ENCODE measurements around the gene KCTD16. TPM values are rescaled to one million over a fixed set of nuclear protein-coding genes. Genes with fewer than 3 reads are reported as not detected.
A peak's percentile ranks its signal among the peaks of the same experiment; 100 is the strongest.

The KCTD16 gene
- total RNA-seq, 1 experiment from 2014 or later, result 0.29 TPM

DNA sequence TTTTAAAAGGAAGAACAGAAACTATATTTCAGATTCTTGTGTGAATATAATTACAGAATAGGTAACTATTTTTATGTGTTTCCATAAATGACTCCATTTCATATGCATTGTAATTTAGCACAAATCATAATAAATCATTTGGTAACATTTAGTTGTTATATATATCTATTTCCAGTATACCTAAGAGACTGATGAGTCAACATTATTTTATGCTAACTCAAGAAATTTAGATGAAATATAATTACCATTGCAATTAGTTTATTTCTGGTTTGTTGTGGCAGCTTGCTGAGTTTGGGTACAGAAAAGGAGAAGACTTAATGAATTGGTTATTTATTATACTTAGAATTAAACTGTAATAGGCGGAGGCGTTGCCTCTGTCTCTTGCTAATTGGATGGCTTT is 314.9 kb downstream of the KCTD16 start:
- TF ChIP-seq, protein P1, sequence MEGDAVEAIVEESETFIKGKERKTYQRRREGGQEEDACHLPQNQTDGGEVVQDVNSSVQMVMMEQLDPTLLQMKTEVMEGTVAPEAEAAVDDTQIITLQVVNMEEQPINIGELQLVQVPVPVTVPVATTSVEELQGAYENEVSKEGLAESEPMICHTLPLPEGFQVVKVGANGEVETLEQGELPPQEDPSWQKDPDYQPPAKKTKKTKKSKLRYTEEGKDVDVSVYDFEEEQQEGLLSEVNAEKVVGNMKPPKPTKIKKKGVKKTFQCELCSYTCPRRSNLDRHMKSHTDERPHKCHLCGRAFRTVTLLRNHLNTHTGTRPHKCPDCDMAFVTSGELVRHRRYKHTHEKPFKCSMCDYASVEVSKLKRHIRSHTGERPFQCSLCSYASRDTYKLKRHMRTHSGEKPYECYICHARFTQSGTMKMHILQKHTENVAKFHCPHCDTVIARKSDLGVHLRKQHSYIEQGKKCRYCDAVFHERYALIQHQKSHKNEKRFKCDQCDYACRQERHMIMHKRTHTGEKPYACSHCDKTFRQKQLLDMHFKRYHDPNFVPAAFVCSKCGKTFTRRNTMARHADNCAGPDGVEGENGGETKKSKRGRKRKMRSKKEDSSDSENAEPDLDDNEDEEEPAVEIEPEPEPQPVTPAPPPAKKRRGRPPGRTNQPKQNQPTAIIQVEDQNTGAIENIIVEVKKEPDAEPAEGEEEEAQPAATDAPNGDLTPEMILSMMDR (IDR thresholded peaks at IDR 0.05; ENCODE audit: insufficient read depth in 1 of 2, low read depth in 1 of 2, low read length in 1 of 2, severe bottlenecking in 1 of 2, unreplicated experiment in 1 of 2), result no peak
- no peaks in the 10 kb centered on the region for H3K27me3 ChIP-seq (replicated peaks; ENCODE audit: control insufficient read depth, insufficient read depth, low read length)
- Mint-ChIP-seq H3K27ac (ENCODE audit: unreplicated experiment) (no peak overlapping the region), H3K36me3 (ENCODE audit: insufficient read depth, unreplicated experiment) (no peaks in the 10 kb centered on the region), H3K9me3 (ENCODE audit: unreplicated experiment) (no peaks in the 10 kb centered on the region), H3K4me1 (ENCODE audit: low read depth, unreplicated experiment) (peaks cover 8% of the 10 kb centered on the region), H3K27me3 (ENCODE audit: insufficient read depth, unreplicated experiment) (no peaks in the 10 kb centered on the region), H3K4me3 (ENCODE audit: unreplicated experiment) (no peak overlapping the region)
- H3K9me3 ChIP-seq, result no peaks in the 10 kb centered on the region
- DNase-seq, result no peak
- ChIA-PET CTCF (no interaction called here), POLR2A (no interaction called here)
- H3K36me3 ChIP-seq (ENCODE audit: control insufficient read depth, insufficient read depth, low read length), result no peaks in the 10 kb centered on the region
- H3K4me1 ChIP-seq, result 0 out of 2 replicates have a peak, but pooled peaks cover 7% of the 10 kb centered on the region
- H3K4me3 ChIP-seq (ENCODE audit: low read depth, low read length), result no peak overlapping the region
- BruUV-seq (replicated peaks), result no TSS peak
- intact Hi-C loops (cut with micrococcal nuclease; ENCODE audit: unreplicated experiment), result no loop called here

DNA sequence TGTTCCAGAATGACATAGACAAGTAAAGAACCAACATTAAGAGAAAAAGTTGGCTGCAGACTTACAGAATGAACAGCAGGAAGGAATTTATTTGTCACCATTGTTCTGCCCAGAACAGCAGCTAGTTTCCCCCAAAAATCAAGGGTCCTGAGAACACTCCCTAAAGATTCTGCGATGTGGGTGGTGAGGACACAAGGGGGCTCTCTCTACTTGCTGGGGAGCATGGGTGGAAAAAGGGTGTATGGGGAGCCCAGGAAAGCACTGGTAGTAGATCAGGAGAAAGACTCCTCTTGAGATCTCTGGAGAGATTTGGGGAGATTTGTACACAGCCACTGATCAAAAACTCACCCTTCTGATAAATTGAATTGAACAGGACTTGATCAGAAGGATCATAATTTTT is 316.5 kb downstream of the KCTD16 start:
- no peaks in the 10 kb centered on the region for H3K9me3 ChIP-seq
- TF ChIP-seq, protein P1 (IDR thresholded peaks at IDR 0.05; ENCODE audit: insufficient read depth in 1 of 2, low read depth in 1 of 2, low read length in 1 of 2, severe bottlenecking in 1 of 2, unreplicated experiment in 1 of 2), result peak in 1 of 2 experiments; percentile 20
- Mint-ChIP-seq H3K27ac (ENCODE audit: unreplicated experiment) (no peak overlapping the region), H3K4me1 (ENCODE audit: low read depth, unreplicated experiment) (peaks cover 2% of the 10 kb centered on the region), H3K4me3 (ENCODE audit: unreplicated experiment) (no peak overlapping the region), H3K36me3 (ENCODE audit: insufficient read depth, unreplicated experiment) (no peaks in the 10 kb centered on the region), H3K9me3 (ENCODE audit: unreplicated experiment) (no peaks in the 10 kb centered on the region), H3K27me3 (ENCODE audit: insufficient read depth, unreplicated experiment) (no peaks in the 10 kb centered on the region)
- no TSS peak for BruUV-seq (replicated peaks)
- intact Hi-C loops (cut with micrococcal nuclease; ENCODE audit: unreplicated experiment), result no loop called here
- 0 out of 2 replicates have a peak, but pooled peaks cover 2% of the 10 kb centered on the region for H3K4me1 ChIP-seq
- DNase-seq, result no peak
- H3K27me3 ChIP-seq (replicated peaks; ENCODE audit: control insufficient read depth, insufficient read depth, low read length), result no peaks in the 10 kb centered on the region
- no peaks in the 10 kb centered on the region for H3K36me3 ChIP-seq (ENCODE audit: control insufficient read depth, insufficient read depth, low read length)
- ChIA-PET POLR2A (no interaction called here), CTCF (interaction anchor here (0.6 kb wide), 1 partner anchor 170 kb away, joined by 3 read pairs; no protein-coding TSS in a partner anchor)
- H3K4me3 ChIP-seq (ENCODE audit: low read depth, low read length), result no peak overlapping the region

DNA sequence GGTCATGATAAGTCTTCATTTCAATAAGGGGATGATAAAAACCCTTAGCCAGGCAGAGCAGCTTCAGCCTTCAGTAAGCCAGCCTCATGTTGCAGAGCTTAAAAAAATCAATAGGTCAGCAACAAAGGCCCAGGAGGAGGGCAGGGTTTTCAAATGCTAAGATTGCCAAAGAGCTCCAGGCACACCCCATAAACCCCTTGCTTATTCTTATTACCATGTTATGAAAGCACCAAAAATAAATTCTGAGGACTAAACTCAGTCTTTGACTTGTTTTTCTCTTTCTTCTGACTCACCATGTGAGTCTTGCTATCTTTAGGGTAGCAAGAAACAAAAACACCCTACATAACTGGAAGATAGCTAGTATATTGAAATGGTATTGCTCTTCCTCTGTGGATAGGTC is 317.1 kb downstream of the KCTD16 start:
- H3K36me3 ChIP-seq (ENCODE audit: control insufficient read depth, insufficient read depth, low read length), result no peaks in the 10 kb centered on the region
- no peak for DNase-seq
- H3K27me3 ChIP-seq (replicated peaks; ENCODE audit: control insufficient read depth, insufficient read depth, low read length), result no peaks in the 10 kb centered on the region
- POLR2A ChIA-PET, result no interaction called here
- CTCF ChIA-PET, result no interaction called here
- no peak overlapping the region for H3K4me3 ChIP-seq (ENCODE audit: low read depth, low read length)
- no TSS peak for BruUV-seq (replicated peaks)
- TF ChIP-seq, protein P1 (IDR thresholded peaks at IDR 0.05; ENCODE audit: insufficient read depth in 1 of 2, low read depth in 1 of 2, low read length in 1 of 2, severe bottlenecking in 1 of 2, unreplicated experiment in 1 of 2), result no peak
- H3K9me3 ChIP-seq, result no peaks in the 10 kb centered on the region
- intact Hi-C loops (cut with micrococcal nuclease; ENCODE audit: unreplicated experiment), result no loop called here
- no peaks in the 10 kb centered on the region for H3K4me1 ChIP-seq
- Mint-ChIP-seq H3K27ac (ENCODE audit: unreplicated experiment) (no peak overlapping the region), H3K9me3 (ENCODE audit: unreplicated experiment) (no peaks in the 10 kb centered on the region), H3K27me3 (ENCODE audit: insufficient read depth, unreplicated experiment) (no peaks in the 10 kb centered on the region), H3K4me3 (ENCODE audit: unreplicated experiment) (no peak overlapping the region), H3K4me1 (ENCODE audit: low read depth, unreplicated experiment) (no peaks in the 10 kb centered on the region), H3K36me3 (ENCODE audit: insufficient read depth, unreplicated experiment) (no peaks in the 10 kb centered on the region)
